Immature natural killer cell (primary cell): ENCODE results near the gene ATP6AP1. TPM values are rescaled to one million over a fixed set of nuclear protein-coding genes. Genes with fewer than 3 reads are reported as not detected.

ENCODE experiments used
- DNase-seq, 3 donors: peaks; one replicate each; pipeline ENCODE4 v3.0.0; 2022; ENCODE audit warnings: mixed read lengths in 1 of 3
- H3K27ac Mint-ChIP-seq, 6 donors: one replicate each; pipeline ENCODE4 v1.8.0; 2020; ENCODE audit warnings: mixed read lengths in 6 of 6, mild to moderate bottlenecking in 5 of 6, inconsistent platforms in 4 of 6, moderate library complexity in 3 of 6
- H3K27me3 Mint-ChIP-seq, 3 donors: one replicate each; pipeline ENCODE4 v1.8.0; 2020 to 2021; ENCODE audit warnings: low read depth in 3 of 3, mild to moderate bottlenecking in 3 of 3, mixed read lengths in 3 of 3, moderate library complexity in 3 of 3, inconsistent platforms in 1 of 3
- H3K36me3 Mint-ChIP-seq, 3 donors: one replicate each; pipeline ENCODE4 v1.8.0; 2020; ENCODE audit warnings: mixed read lengths in 3 of 3, inconsistent platforms in 2 of 3, mild to moderate bottlenecking in 2 of 3
- H3K4me1 Mint-ChIP-seq, 2 donors: one replicate each; pipeline ENCODE4 v1.8.0; 2020; ENCODE audit warnings: inconsistent platforms in 2 of 2, mild to moderate bottlenecking in 2 of 2, mixed read lengths in 2 of 2, moderate library complexity in 1 of 2
- H3K4me3 Mint-ChIP-seq, 5 donors: one replicate each; pipeline ENCODE4 v1.8.0; 2020; ENCODE audit warnings: mild to moderate bottlenecking in 5 of 5, mixed read lengths in 5 of 5, inconsistent platforms in 3 of 5, moderate library complexity in 3 of 5
- H3K9me3 Mint-ChIP-seq, 6 donors: one replicate each; pipeline ENCODE4 v1.8.0; 2020; ENCODE audit warnings: mild to moderate bottlenecking in 6 of 6, mixed read lengths in 6 of 6, inconsistent platforms in 4 of 6, moderate library complexity in 3 of 6
- polyA plus RNA-seq, 3 donors: library from polyadenylated mRNA; unstranded; fragments of 300-500 nt; fragmentation: Illumina TruSeq; gene quantifications; one replicate each; pipeline ENCODE4 v1.2.3, GENCODE V29; 2021

The ATP6AP1 gene
- polyA plus RNA-seq, 3 donors from 2014 or later, result 98.3 to 193 (median 154) TPM

GRCh38 chrX:154469880-154470279 is 41.4 kb downstream of the ATP6AP1 start:
- Mint-ChIP-seq H3K27ac (no peak overlapping the region), H3K27me3 (peaks cover 2% of the 10 kb centered on the region in 3 donors), H3K9me3 (peaks cover 0 to 3% (median 0%) of the 10 kb centered on the region in 6 donors), H3K36me3 (no peaks in the 10 kb centered on the region), H3K4me3 (no peak overlapping the region), H3K4me1 (no peaks in the 10 kb centered on the region)
- DNase-seq, result no peak

GRCh38 chrX:154470434-154470833 is 42.0 kb downstream of the ATP6AP1 start:
- Mint-ChIP-seq H3K9me3 (peaks cover 0 to 3% (median 0%) of the 10 kb centered on the region in 6 donors), H3K36me3 (no peaks in the 10 kb centered on the region), H3K27ac (no peak overlapping the region), H3K27me3 (peaks cover under 1 to 2% (median 2%) of the 10 kb centered on the region in 3 donors), H3K4me3 (no peak overlapping the region), H3K4me1 (no peaks in the 10 kb centered on the region)
- DNase-seq, result no peak

GRCh38 chrX:154470914-154471568 is 42.6 kb downstream of the ATP6AP1 start:
- Mint-ChIP-seq H3K4me1 (no peaks in the 10 kb centered on the region), H3K27me3 (peaks cover 0 to 4% (median 3%) of the 10 kb centered on the region in 3 donors), H3K27ac (no peak overlapping the region), H3K36me3 (no peaks in the 10 kb centered on the region), H3K4me3 (no peak overlapping the region), H3K9me3 (peaks cover 0 to 3% (median 0%) of the 10 kb centered on the region in 6 donors)
- no peak for DNase-seq

GRCh38 chrX:154471839-154472684 is 43.6 kb downstream of the ATP6AP1 start:
- H3K27ac Mint-ChIP-seq, result no peak overlapping the region
- peaks cover 0 to 3% (median 0%) of the 10 kb centered on the region in 6 donors for H3K9me3 Mint-ChIP-seq

GRCh38 chrX:154472685-154473632 is 44.5 kb downstream of the ATP6AP1 start:
- H3K4me3 Mint-ChIP-seq, result no peak overlapping the region
- H3K27ac Mint-ChIP-seq, result peak overlapping the region in 2 of 6 donors; percentile 5 to 40
- H3K27me3 Mint-ChIP-seq, result peaks cover 0 to 6% (median 3%) of the 10 kb centered on the region in 3 donors
- DNase-seq, result no peak
- no peaks in the 10 kb centered on the region for H3K36me3 Mint-ChIP-seq
- H3K4me1 Mint-ChIP-seq, result peaks cover 0 to 2% of the 10 kb centered on the region in 2 donors
- peaks cover 0 to 3% (median 0%) of the 10 kb centered on the region in 6 donors for H3K9me3 Mint-ChIP-seq

More at GRCh38 chrX:154471839-154472684, 43.6 kb downstream of the ATP6AP1 start:
- Mint-ChIP-seq H3K4me3 (no peak overlapping the region), H3K4me1 (no peaks in the 10 kb centered on the region), H3K36me3 (no peaks in the 10 kb centered on the region), H3K27me3 (peaks cover 0 to 6% (median 3%) of the 10 kb centered on the region in 3 donors)
- no peak for DNase-seq

- no peak overlapping the region for H3K4me3 Mint-ChIP-seq
- peak overlapping the region in 1 of 6 donors; percentile 5 for H3K27ac Mint-ChIP-seq
- peaks cover 0 to 6% (median 4%) of the 10 kb centered on the region in 3 donors for H3K27me3 Mint-ChIP-seq
- H3K36me3 Mint-ChIP-seq, result no peaks in the 10 kb centered on the region
- DNase-seq, result no peak
- peaks cover 0 to 2% (median 0%) of the 10 kb centered on the region in 6 donors for H3K9me3 Mint-ChIP-seq
- H3K4me1 Mint-ChIP-seq, result peaks cover 0 to 2% of the 10 kb centered on the region in 2 donors
Observed at GRCh38 chrX:154473683-154474082, 45.2 kb downstream of the ATP6AP1 start.

GRCh38 chrX:154476821-154477220 is 48.3 kb downstream of the ATP6AP1 start:
- Mint-ChIP-seq H3K36me3 (no peaks in the 10 kb centered on the region), H3K27me3 (peaks cover 6 to 11% (median 11%) of the 10 kb centered on the region in 3 donors), H3K4me1 (peaks cover 7% of the 10 kb centered on the region in 2 donors), H3K27ac (no peak overlapping the region), H3K4me3 (no peak overlapping the region), H3K9me3 (no peaks in the 10 kb centered on the region)
- no peak for DNase-seq

GRCh38 chrX:154477891-154478477 is 49.5 kb downstream of the ATP6AP1 start:
- H3K27ac Mint-ChIP-seq, result peak overlapping the region; percentile 43 to 94 (median 90)
- peaks cover 6 to 12% (median 11%) of the 10 kb centered on the region in 3 donors for H3K27me3 Mint-ChIP-seq
- no peaks in the 10 kb centered on the region for H3K9me3 Mint-ChIP-seq
- no peaks in the 10 kb centered on the region for H3K36me3 Mint-ChIP-seq
- peak overlapping the region; percentile 69 to 87 (median 81) for H3K4me3 Mint-ChIP-seq
- H3K4me1 Mint-ChIP-seq, result peaks cover 7 to 10% of the 10 kb centered on the region in 2 donors
- no peak for DNase-seq

- no peaks in the 10 kb centered on the region for H3K36me3 Mint-ChIP-seq
- peak within 1 kb of the TSS; percentile 89 to 96 (median 94) for H3K27ac Mint-ChIP-seq
- H3K27me3 Mint-ChIP-seq, result peaks cover 6 to 12% (median 11%) of the 10 kb centered on the region in 3 donors
- peak within 1 kb of the TSS; percentile 80 to 87 (median 81) for H3K4me3 Mint-ChIP-seq
- H3K4me1 Mint-ChIP-seq, result peaks cover 7 to 10% of the 10 kb centered on the region in 2 donors
- peak; percentile 96 for DNase-seq
- H3K9me3 Mint-ChIP-seq, result no peaks in the 10 kb centered on the region
Observed at GRCh38 chrX:154478728-154479622, 50.5 kb downstream of the ATP6AP1 start, which contains the start of gene LAGE3. LAGE3 (minus strand) TSS chrX:154479281; CDS start chrX:154478915, 366 bp downstream.

GRCh38 chrX:154481195-154481594 is 52.7 kb downstream of the ATP6AP1 start:
- no peaks in the 10 kb centered on the region for H3K36me3 Mint-ChIP-seq
- no peak for DNase-seq
- no peaks in the 10 kb centered on the region for H3K9me3 Mint-ChIP-seq
- H3K4me1 Mint-ChIP-seq, result peaks cover 7 to 14% of the 10 kb centered on the region in 2 donors
- no peak overlapping the region for H3K27ac Mint-ChIP-seq
- H3K27me3 Mint-ChIP-seq, result peaks cover 6 to 11% (median 9%) of the 10 kb centered on the region in 3 donors
- no peak overlapping the region for H3K4me3 Mint-ChIP-seq

GRCh38 chrX:154481911-154482601 is 53.6 kb downstream of the ATP6AP1 start:
- Mint-ChIP-seq H3K27ac (peak overlapping the region in 1 of 6 donors; percentile 8), H3K27me3 (peaks cover 7 to 11% (median 8%) of the 10 kb centered on the region in 3 donors), H3K36me3 (no peaks in the 10 kb centered on the region), H3K4me3 (no peak overlapping the region), H3K4me1 (peaks cover 7 to 16% of the 10 kb centered on the region in 2 donors), H3K9me3 (no peaks in the 10 kb centered on the region)
- no peak for DNase-seq
